ENCODE results near the gene KRT9.

The KRT9 gene

GRCh38 chr17:41524261-41524660 lies 47.6 kb downstream of the KRT9 start:
- no peak for DNase-seq

GRCh38 chr17:41523787-41524186 lies 48.1 kb downstream of the KRT9 start:
- no peak for DNase-seq

- DNase-seq: no peak
Measured at GRCh38 chr17:41523225-41523593, 48.6 kb downstream of the KRT9 start.

- DNase-seq: no peak
Measured at GRCh38 chr17:41522301-41523224, 49.3 kb downstream of the KRT9 start.

GRCh38 chr17:41521574-41522261 lies 50.1 kb downstream of the KRT9 start:
- peak; percentile 74 for DNase-seq

- DNase-seq: no peak
Measured at GRCh38 chr17:41520821-41521521, 50.9 kb downstream of the KRT9 start.

GRCh38 chr17:41519501-41520224 lies 52.2 kb downstream of the KRT9 start:
- no peak for DNase-seq

GRCh38 chr17:41518789-41519449 lies 52.9 kb downstream of the KRT9 start, which contains the start of gene KRT15:
Gene KRT15, minus strand, starts transcription at chr17:41518890. Its CDS starts 63 bp downstream, at chr17:41518827.
- no peak for DNase-seq

- DNase-seq: no peak
Measured at GRCh38 chr17:41518031-41518430, 53.8 kb downstream of the KRT9 start.

- DNase-seq: no peak
Measured at GRCh38 chr17:41516830-41517283, 55.0 kb downstream of the KRT9 start.

GRCh38 chr17:41516147-41516829 lies 55.6 kb downstream of the KRT9 start:
- DNase-seq: no peak
